ENCODE data around the gene CACNA2D2.

CACNA2D2 gene

DNA sequence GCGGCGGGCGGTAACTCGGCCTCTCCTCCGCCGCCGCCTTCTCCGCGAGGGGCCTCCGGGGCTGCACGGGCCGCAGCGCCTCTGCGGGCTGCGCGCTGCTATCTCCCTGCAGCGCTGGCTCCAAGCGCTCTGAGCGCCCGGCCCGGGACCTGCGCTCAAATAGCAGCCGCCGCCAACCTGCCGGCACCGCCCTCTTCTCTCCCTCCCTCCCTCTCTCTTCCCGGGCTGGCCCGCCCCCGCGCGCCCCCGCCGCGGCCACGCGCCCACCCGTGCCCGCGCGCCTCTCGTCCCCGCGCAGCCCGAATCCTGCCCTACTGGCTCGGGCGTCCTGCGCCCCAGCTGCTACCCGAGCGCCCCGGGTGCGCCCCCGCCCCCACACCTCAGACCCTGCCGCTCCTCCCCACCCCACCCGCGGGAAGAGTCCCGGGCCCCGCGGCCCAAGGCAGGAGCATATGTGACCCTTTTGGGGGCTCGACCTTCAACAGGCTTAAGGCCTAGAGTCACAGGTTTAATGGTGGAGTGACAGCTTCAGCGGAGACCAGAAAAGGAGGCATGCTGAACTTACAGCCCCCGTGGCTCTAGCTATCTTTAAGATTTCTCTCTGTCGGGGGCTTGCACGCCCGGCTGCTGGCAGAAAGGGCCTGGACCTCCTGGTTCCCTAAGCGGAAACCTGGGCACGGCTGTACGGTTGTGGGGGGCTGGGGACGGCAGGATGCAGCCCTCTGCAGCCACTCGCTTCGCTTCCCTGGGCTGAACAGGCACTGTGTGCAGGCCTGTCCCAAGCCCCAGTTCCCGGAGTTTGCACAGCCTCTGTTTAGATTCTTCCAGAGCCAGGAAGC, at the start of gene CACNA2D2:
Gene CACNA2D2 (minus strand): TSS at position 131 of the 839 bp plus-strand sequence. CDS start 211 bp downstream, outside the sequence.
- DNase-seq, result peak; percentile 77

DNA sequence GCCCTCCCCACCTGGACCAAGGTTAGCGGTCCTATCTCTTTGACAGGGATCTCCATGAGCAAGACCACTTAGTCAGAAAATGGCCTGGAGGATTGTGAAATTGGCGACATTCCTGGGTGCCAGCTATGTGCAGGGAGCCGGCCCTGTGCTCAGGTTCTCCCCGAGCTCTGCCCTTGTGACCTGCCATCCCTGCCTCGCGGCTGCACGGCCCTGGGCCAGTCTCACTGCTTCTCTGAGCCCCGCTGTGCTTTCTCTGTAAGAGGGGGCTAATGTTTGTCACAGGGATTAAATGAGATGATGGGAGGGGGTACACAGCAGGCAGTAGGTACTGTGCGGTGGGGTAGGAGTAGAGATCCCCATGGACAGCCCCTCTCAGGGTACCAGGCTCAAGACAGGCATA, 49.2 kb upstream of the CACNA2D2 start:
- no peak for DNase-seq

DNA sequence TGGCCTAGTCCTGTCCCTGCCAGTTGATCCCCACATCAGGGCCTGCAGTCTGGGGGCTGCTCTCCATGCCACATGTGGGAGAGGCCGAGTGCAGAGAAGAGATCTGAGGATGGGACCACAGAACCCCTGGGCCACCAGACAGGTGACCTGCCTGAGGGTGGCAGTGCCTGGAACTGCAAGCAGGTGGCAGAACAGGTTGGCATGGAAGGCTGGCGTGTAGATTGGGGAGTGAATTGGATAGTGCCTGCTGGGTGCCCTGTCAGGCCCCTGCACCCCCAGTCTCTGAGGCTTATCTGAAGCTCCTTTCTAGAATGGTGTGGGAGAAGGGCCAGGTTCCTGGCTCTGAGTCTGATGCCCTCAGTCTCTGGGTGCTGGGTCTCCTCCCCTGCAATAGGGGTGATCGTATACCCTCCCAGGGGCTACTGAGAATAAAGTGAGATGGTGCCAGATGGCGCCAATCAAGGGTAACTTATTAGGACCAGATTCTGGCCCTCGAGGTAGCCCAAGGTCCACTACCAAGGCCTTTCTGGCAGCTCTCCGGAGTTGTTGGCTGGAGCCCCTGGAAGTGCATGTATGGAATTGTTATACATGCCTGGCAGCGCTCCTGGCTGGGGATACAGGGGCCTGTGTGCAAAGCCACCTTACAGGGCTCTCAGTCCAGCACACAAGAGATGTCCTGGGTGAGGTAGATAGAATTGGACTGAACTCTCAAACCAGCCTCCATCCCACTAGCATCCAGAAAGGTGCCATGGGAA, 48.4 kb upstream of the CACNA2D2 start:
- no peak for DNase-seq

DNA sequence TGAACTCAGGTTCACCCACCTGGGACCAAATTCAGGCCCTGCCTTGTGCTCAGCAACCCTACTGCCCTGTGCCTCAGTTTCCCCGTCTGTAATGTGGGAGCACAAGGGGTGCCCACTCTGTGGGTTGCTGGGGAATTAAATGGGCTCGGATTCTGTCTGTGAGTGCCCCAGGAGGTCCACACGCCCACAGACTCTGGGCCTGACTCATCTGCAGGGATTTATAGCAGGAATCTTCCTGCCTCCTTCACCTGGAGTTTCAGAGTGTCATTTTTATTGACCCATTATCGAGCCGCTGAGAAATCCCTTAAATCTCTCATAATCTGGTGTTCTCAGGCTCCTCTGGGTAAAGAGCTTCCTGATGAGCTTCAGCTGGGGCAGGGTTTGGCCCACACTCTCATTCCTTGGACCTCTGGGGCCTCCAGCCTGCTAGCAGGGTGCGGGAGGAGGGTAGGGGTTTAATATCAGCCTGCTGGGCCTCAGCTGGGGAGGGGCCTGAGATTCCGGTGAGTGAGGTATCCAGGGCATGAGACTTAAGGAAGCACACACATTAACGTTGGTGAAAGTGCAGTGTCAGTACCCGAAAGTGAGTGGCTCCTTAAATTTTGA, 47.7 kb upstream of the CACNA2D2 start:
- no peak for DNase-seq

DNA sequence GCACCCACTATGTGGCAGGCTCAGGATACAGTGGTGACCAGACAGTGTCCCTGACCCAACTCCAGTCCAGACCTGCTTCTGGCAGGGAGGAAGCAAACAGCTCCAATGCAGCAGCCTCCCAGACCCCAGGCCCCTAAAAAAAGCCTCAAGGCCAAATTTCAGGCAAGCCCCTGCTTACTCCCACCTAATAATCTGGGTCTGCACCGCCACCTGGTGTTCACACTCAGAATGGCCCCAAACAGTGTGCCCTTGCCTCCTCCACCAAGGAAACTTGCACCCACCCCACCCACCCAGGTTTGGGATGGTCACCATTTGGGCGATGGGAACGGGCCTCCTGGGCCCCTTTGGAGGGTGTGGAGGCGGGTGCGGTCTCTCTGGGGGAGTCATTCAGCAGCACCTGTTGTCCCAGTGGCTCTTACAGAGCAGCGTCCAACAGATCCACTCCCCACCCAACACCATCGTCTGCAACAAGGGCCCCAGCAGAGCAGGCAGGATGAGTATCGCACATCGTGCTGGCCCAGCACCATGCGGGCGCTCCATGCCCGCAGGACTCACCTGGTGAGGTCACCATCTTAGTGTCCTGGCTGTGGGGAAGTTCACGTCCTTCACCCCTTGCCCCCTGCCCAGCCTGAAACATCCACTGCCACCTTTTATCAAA, 46.8 kb upstream of the CACNA2D2 start:
- peak; percentile 80 for DNase-seq

GRCh38 chr3:50549226-50549625, 45.8 kb upstream of the CACNA2D2 start:
- no peak for DNase-seq

DNA sequence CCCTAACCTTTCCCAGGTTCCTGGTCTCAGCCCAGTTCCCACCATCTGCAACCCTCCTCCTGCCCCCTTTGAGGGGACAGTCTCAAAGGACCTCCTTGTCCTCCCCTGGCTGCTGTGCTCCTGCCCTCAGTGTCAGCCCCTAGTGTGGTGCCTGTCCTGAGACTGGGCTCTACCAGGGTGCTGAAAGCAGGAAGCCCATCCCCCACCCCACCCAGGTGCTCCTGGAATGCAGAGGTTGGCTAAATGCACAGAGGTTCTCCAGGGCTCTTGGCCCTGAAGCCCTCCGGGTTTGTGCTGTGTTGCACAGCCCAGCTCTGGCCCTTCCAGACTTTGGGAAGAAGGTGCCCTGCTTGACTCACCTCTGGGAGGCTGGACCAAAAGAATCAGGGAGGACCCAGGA, 42.3 kb upstream of the CACNA2D2 start:
- no peak for DNase-seq

DNA sequence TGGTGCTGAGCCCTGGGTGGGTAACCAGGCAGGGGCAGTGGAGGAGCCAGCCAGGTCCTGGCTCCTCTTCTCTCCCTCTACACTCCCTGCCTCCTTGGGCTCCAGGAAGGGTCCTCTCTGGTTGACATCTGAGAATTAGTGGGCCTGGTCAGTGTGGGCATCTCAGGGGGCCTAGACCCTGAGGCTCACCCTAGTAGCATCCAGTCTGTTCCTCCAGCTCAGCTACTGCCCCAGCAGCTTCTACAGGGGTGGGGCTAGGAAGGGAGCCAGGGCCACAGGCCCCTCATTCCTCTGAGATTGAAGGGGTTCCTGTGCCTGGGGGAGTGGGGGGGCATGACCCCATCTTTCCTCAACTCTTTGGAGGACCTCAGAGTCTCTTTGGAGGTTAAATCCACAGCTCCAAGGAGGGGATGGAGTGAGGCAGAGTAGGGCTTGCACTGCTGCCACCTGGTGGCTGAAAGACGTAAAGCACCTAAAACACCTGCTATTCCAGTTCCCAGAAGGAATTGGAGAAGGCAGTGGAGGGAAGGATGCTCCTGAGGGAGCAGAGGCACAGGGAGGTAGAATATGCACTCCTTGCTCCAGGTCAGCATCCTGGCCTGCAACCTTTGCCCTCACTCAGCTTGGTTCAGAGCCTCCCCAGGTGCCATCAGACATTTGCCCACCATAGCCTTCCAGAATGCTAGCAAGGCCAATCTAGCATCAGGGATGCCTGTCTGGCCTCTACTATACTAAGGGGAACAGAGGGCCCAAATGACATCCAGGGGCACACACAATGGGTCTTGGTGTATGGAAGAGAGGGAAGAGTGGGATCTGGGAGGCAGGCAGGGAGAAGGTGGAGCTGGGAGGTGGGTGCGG, 39.0 kb upstream of the CACNA2D2 start:
- peak; percentile 85 for DNase-seq

DNA sequence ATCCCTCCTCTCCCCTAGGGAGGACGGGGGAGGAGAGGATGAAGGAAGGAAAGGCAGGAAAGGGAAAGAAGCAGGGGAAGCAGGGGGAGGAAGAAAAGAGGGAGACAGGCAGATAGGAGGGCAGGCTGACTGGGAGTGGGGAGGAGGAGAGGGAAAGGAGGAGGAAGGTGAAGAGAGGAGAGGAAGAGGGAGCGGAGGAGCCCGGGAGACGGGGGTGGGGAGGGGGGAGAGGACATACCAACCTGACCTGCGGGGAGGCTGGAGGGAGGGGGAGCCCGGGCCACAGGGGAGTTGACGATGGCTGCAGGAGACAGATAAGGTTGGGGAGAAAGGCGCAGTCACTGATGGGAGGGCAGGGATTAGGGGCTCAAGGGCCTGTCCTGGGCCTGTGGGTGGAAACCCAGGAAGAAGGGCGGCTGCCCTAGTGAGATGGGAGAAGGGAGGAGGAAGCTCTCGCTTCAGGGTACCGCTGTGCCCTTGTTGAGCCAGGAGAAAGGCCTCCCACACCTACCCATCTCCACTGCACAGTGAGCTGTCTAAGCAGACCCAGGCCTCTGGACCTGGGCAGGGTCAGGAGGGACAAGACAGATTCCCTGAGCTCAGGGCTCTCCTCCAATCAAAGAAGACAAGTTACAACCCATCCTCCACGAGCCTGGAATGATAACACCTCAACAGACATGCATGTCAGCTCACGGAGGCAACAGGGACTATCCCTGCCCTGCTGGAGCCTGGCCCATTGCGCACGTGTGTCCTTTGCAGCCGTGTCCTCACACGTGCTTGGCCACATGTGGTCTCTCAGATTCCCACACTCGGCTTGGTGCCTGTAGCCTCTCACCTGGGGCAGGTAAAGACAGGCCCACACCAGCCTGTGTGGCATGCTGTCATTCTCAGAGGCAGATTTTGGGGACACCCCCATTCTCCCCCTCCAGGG, 36.2 kb upstream of the CACNA2D2 start:
- DNase-seq, result no peak

DNA sequence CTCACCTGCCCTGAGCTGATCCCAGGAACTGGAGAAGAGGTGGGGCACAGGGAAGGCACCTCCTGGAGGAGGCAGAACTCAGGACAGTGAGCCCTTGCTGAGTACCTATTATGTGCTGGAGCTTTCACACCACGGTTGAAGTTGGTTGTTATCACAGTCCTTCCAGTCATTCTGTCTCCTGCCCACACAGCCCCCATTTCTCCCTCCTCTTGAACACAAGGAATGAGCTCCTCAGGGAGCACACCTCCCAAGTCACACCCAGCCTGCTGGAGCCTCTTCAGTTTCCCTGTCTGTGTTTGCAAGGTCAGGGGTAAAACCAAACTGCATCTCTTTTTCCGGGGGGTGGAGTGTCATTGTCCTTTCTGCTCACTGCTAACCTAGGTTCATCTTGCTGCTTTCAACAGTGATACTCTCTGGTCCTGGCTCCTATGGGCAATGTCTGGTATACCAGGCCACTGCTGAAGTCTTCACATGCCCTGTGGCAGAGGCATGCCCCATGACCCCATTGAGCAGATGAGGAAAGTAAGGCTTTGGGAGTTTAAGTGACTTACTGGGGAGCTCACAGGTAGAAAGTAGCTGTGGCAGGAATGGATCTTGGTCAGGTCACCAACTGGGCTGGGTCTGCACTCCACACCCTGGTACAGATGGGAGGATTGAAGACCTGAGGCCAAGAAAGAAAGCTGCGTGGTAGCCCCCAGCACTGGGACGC, 34.1 kb upstream of the CACNA2D2 start:
- no peak for DNase-seq

DNA sequence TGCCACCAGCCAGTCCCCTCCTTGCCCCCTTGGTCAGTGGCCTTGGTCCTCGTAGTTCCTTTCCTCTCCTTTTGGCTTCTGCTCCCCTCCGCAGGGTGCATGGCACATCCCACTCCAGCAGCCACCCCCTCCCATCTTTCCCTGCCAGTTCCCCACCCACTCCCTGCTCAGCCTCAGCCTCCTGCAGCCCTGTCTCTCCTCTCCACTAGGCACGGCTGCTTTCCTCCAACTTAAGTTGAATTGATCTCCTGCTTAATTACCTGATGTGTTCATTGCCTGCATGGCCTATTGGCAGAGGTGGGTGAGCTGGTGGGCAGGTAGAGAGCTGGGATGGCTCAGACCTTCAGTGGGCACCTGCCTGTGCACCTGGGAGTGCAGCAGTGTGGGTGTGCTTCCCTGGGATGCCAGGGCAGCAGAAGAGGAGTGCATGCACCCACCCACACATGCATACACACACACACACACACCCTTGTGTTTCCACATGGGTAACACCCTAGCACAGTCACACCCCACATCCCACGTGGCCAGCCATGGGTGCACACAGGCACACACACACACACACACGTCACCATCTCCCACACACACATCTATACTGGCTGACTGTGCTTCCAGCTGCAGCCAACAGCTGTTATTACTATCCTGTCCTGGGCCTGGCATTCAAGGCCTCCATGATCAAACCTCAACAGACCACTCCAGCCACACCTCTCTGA, 33.2 kb upstream of the CACNA2D2 start:
- DNase-seq, result no peak

GRCh38 chr3:50534681-50535330, 31.4 kb upstream of the CACNA2D2 start:
- DNase-seq, result no peak

DNA sequence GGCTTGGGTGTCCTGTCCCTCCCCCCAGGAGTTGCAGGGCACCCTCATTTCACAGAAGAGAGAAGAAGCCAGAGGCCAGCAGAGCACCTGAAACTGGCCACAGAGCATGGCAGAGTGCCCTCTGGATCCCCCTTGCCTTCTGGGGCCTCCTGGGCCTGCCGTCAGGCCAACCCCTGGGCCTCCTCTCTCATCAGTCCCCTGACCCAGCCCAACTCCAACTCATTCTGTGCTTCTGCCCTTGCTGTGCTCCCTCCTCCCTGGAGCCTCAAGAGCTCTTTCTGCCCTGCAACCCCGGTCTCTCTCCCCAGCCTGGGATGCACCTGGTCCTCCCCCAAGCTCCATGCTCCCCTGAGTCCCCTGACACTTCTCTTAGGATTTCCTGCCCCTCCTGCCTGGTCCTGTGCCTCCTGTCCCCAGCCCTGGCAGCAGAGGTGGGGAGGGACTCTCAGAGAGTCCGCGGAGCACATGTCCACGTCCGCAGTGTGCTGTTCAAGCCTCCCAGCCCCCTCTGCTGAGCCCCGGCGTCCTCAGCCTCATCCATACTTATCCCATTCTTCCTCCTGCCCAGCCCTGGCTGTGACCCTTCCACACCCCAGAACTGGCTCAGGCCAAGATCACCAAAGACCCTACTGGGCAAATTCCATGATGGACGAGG, 30.5 kb upstream of the CACNA2D2 start:
- no peak for DNase-seq

DNA sequence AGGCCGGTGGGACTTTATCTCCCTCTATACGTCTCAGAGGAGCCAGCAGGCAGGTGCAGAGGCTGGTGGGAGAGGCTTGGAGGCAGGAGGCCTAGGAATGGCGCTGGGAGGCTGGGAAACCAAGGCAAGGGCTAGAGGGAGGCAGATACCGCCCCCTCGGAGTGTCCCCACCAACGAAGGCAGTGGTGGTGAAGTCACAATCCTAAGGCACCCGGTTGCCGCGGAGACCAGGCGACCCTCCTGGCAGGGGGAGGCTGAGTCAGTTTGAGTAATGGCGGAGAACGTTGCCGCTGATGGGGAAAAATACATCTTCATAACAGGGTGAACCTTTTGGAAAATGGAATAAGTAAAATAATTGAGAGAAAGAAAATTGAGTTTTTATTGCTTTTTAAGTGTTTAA, 29.9 kb upstream of the CACNA2D2 start:
- DNase-seq, result no peak

- DNase-seq, result no peak
Measured at GRCh38 chr3:50532062-50532705, 28.8 kb upstream of the CACNA2D2 start.

DNA sequence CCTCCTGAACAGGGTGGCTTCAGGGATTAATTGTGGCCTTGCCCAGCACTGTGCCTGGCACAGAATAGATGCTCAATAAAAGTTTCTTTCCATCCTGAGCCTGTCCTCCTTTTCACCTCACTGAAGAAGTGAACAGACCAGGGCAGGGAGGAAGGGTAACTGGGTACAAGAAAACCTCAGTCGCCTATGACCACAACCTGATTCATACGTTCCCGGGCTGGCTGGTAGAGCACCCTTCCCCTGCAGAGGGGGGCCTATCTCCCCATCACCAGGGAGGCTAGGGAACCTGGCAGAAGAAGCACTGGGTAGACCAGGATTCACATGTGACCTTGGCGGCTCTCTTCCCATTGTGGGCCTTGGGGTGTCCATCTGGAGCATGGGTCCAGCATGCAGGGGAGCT, 27.8 kb upstream of the CACNA2D2 start:
- no peak for DNase-seq

DNA sequence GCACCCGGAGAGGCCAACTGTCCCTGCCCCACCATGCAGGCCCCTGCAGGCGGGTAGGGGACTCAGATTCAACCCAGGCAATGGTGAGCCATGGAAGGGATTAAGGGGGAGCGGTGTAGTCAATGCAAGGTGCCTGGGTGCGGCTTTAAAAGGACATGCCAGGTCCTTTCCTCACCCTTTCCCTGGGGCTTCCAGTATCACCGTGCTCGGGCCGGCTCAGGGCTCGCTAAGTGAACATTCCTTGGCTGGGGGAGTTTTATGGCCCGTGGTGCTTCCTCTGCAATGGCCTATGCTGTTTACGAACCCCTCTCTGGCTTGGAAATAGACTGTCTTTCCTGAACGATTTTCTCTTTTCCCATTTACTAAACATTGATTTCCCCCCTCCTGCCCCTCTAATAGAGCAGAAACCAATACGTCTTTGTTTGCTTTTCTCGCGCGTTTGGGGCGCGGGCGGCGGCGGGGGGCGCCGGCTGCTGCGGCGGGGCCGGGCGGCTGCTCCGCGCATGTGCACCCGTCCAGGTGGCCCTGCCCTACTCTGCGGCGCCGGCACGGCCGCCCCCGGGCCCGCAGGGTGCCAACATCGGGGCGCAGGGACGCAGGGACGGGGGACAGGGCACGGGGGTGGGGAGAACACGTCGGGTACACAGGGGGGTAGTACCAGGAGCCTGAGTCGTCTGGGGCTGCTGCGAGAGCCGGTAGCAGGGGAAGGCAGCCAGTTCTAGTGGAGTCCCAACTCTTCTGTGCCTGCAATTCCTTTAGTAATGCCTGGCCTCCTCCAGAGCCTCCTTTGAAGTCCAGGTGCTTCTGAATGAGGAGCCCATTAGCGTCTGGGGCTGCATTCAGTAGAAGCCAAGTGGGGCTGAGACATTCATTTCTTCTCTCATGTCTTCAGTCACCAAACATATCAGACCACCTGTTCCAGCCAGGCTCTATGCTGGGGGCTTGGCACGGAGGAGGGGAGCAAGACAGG, 26.9 kb upstream of the CACNA2D2 start:
- no peak for DNase-seq

Data from islet precursor cell (in vitro differentiated cells).